ENCODE measurements around the gene PPM1H.

DNA sequence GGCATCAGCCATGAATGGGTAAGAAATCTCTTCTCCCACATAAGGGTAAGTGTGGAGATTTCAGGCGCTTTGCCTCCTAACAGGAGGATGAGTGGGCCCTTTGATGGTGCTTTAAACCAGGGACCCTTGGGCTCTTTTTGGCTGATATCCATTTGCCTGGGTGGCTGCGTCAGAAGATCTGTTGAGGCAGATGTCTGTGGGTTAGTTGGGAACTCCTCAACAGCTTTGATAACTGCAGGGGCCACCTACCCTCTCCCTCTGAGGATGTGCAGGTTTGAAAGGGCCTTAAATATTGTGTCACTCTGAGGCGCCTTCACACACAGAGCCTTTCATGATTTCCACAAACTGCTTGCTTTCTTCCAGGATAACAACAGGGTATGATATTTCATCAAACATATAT lies 210.7 kb downstream of the PPM1H start:
- TF ChIP-seq, protein P1, sequence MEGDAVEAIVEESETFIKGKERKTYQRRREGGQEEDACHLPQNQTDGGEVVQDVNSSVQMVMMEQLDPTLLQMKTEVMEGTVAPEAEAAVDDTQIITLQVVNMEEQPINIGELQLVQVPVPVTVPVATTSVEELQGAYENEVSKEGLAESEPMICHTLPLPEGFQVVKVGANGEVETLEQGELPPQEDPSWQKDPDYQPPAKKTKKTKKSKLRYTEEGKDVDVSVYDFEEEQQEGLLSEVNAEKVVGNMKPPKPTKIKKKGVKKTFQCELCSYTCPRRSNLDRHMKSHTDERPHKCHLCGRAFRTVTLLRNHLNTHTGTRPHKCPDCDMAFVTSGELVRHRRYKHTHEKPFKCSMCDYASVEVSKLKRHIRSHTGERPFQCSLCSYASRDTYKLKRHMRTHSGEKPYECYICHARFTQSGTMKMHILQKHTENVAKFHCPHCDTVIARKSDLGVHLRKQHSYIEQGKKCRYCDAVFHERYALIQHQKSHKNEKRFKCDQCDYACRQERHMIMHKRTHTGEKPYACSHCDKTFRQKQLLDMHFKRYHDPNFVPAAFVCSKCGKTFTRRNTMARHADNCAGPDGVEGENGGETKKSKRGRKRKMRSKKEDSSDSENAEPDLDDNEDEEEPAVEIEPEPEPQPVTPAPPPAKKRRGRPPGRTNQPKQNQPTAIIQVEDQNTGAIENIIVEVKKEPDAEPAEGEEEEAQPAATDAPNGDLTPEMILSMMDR (conservative IDR thresholded peaks at IDR 0.05) = no peak
- no peak for TF ChIP-seq ZFX (IDR thresholded peaks at IDR 0.05)

Measured in C4-2B (cell line).